Neural progenitor cell (in vitro differentiated cells): ENCODE results near the gene TOR1B.

Experiments used
- EZH2phosphoT487 ChIP-seq: fragments of 200-600 bp; sonication (generic); IDR thresholded peaks from 2 replicates; pipeline ENCODE4 v1.6.1; 2017; ENCODE audit warnings: antibody characterized with exemption
- TF ChIP-seq, protein P1 (sequence below): fragments of 200-600 bp; sonication (generic); IDR thresholded peaks from 2 replicates; pipeline ENCODE4 v1.5.1; 2017; ENCODE audit warnings: antibody characterized with exemption, mild to moderate bottlenecking

DNA sequence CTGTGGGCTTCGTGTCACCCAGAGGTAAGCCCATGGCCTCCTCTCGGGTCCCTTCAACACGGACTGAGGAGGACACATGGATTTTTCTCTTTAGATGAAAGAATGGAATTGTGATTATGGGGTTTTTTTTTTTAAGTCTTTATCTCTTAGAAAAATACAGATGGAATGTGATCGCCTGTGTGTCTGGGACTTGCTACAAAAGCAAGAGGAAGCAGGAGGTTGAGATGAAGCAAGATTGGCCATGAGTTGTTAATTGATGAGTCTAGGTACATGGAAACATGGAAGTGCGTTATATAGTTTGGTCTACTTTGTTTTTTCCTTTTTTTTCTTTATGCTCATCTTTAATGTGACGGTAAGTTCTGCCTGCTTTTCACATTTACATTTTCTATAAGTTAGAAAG is 46.9 kb downstream of the TOR1B start:
- TF ChIP-seq, protein P1, sequence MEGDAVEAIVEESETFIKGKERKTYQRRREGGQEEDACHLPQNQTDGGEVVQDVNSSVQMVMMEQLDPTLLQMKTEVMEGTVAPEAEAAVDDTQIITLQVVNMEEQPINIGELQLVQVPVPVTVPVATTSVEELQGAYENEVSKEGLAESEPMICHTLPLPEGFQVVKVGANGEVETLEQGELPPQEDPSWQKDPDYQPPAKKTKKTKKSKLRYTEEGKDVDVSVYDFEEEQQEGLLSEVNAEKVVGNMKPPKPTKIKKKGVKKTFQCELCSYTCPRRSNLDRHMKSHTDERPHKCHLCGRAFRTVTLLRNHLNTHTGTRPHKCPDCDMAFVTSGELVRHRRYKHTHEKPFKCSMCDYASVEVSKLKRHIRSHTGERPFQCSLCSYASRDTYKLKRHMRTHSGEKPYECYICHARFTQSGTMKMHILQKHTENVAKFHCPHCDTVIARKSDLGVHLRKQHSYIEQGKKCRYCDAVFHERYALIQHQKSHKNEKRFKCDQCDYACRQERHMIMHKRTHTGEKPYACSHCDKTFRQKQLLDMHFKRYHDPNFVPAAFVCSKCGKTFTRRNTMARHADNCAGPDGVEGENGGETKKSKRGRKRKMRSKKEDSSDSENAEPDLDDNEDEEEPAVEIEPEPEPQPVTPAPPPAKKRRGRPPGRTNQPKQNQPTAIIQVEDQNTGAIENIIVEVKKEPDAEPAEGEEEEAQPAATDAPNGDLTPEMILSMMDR, result no peak
- TF ChIP-seq EZH2phosphoT487, result no peak
